H1 (cell line): ENCODE data around the gene GPR179. TPM values are rescaled to one million over a fixed set of nuclear protein-coding genes. Genes with fewer than 3 reads are reported as not detected.
A peak's percentile ranks its signal among the peaks of the same experiment; 100 is the strongest.

ENCODE experiments used
- EGR1 ChIP-seq: IDR thresholded peaks from 2 replicates; pipeline ENCODE4 v1.6.1; 2011; ENCODE audit warnings: low read depth, low read length, borderline replicate concordance
- HDAC6 ChIP-seq: IDR thresholded peaks from one replicate; pipeline ENCODE4 v1.7.1; 2012; ENCODE audit warnings: low read depth, mild to moderate bottlenecking, inconsistent platforms, low read length, moderate library complexity
- JUN ChIP-seq: IDR thresholded peaks from 2 replicates; pipeline ENCODE4 v1.6.1; 2011; ENCODE audit warnings: low read depth, mild to moderate bottlenecking, improper control_type of control experiment, low read length
- KDM1A ChIP-seq: fragments of 200-600, 300-600 bp; sonication (generic); IDR thresholded peaks from 2 replicates; pipeline ENCODE4 v1.7.1; 2016; ENCODE audit warnings: mild to moderate bottlenecking, low read length, borderline replicate concordance
- RBBP5 ChIP-seq: IDR thresholded peaks from 2 replicates; pipeline ENCODE4 v1.7.1; 2012; ENCODE audit warnings: low read depth, mild to moderate bottlenecking, inconsistent platforms, low read length, moderate library complexity, borderline replicate concordance
- SP1 ChIP-seq: IDR thresholded peaks from 2 replicates; pipeline ENCODE4 v1.6.1; 2011; ENCODE audit warnings: low read depth, low read length
- TAF1 ChIP-seq: IDR thresholded peaks from 2 replicates; pipeline ENCODE4 v1.6.1; 2011; ENCODE audit warnings: mild to moderate bottlenecking, low read depth, low read length
- polyA plus RNA-seq, 7 experiments: library from polyadenylated mRNA; depleted of rRNA in 3 of 7; stranded (reverse) in 5 of 7; unstranded in 2 of 7; fragments of >200 nt in 5 of 7; fragments of 200-250 nt in 2 of 7; gene quantifications; 1 replicate in 5 of 7; 2 replicates in 1 of 7; 4 replicates in 1 of 7; pipeline versions ENCODE4 v1.2.1 to v1.2.3, GENCODE V29; 2011 to 2013; ENCODE audit warnings: missing spikeins in 2 of 7, mixed read lengths in 2 of 7
- total RNA-seq: library from RNA; stranded (reverse); fragmentation: NEBNext Ultra II Directional; extraction: Animal tissue kit (Norgen Biotek cat#: 25700); gene quantifications from 2 replicates; pipeline ENCODE4 v1.2.1, GENCODE V29; 2021

Gene GPR179
- total and polyA plus RNA-seq, 2 of the 8 experiments (the other 6 are each of a cell fraction or from before 2014, with no cell fraction given) = 0.02 to 0.07 TPM

DNA sequence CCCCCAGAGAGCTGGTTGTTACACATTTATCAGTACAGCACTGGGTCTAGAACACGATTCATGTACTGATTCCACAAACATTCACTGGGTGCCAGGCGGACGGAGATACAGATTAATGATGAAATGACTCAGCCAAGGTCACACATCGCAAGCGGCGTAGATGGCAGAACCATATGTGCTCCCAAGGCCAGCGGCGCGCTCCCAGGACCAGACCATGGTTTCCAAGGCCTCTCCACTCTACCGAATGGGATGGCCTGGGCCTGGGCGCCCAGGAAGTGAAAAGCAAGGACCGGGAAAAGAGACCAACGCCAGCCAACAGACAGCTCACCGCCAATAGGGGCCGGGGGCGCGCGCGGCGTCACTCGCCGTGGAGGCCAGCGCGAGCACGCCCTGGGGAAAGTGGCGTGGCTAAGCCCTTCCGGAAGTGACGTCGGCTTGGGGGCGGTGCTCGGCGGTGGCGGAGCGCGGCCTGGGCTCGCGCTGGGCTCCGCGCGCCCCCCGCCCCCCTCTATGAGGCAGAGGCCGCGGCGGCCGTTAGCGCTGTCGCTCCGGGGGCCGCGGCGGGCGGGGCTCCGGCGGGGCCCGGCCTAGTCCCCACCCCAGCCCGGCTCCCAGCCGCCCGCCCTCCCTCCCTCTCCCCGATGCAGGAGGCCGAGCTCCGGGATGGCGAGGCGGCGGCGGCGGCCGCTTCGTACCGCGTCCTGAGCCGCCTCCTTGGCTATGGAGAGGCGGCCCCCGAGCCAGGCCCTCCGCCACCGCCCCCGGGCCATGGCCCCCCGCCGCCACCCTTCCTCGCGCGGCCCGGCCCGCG lies 7.9 kb upstream of the GPR179 start, which contains the start of gene SOCS7 (continued):
- TF ChIP-seq KDM1A (peak; percentile 94; the same call in 1 of the 2 replicates), EGR1 (no peak), JUN (no peak), HDAC6 (no peak), SP1 (no peak), TAF1 (0 out of 2 replicates have a peak, but pooled peaks have one; percentile 38), RBBP5 (0 out of 2 replicates have a peak, but pooled peaks have one; percentile 34)
